GM21786 (cell line): ENCODE results near the gene CTU2.

Experiments
- ATAC-seq: cut with Tn5 transposase; IDR thresholded peaks from one replicate; pipeline ENCODE4 v1.9.1; 2021; ENCODE audit not compliant: unreplicated experiment

CTU2 gene

GRCh38 chr16:88696441-88696840, 9.9 kb upstream of the CTU2 start:
- no peak for ATAC-seq

- no peak for ATAC-seq
Observed at GRCh38 chr16:88697116-88697830, 9.0 kb upstream of the CTU2 start.

- ATAC-seq, result no peak
Observed at GRCh38 chr16:88697831-88698615, 8.3 kb upstream of the CTU2 start.

- no peak for ATAC-seq
Observed at GRCh38 chr16:88698646-88699045, 7.7 kb upstream of the CTU2 start.

GRCh38 chr16:88699180-88699579, 7.1 kb upstream of the CTU2 start:
- no peak for ATAC-seq

DNA sequence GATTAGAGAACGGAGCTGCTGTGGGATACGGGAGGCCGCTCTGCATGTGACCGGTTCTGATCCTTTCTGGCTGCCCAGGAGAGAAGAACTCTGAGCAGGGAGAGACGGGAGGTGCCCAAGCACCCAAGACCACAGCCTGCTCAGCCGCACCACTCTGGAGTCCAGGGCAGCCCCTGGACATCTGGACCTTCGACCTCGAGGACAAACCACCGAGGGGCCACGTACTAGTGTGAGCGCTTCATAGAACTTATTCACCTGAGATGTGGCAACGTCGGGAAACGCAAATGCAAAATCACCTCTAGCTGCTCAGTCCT, 6.0 kb upstream of the CTU2 start:
- ATAC-seq, result no peak

GRCh38 chr16:88700636-88701482, 5.4 kb upstream of the CTU2 start:
- peak; percentile 69 for ATAC-seq

- ATAC-seq, result no peak
Observed at GRCh38 chr16:88701581-88702370, 4.5 kb upstream of the CTU2 start.

- no peak for ATAC-seq
Observed at GRCh38 chr16:88702371-88703210, 3.7 kb upstream of the CTU2 start.

GRCh38 chr16:88703486-88704309, 2.6 kb upstream of the CTU2 start:
- ATAC-seq, result no peak

- no peak for ATAC-seq
Observed at GRCh38 chr16:88705076-88705684, 1.1 kb upstream of the CTU2 start.

DNA sequence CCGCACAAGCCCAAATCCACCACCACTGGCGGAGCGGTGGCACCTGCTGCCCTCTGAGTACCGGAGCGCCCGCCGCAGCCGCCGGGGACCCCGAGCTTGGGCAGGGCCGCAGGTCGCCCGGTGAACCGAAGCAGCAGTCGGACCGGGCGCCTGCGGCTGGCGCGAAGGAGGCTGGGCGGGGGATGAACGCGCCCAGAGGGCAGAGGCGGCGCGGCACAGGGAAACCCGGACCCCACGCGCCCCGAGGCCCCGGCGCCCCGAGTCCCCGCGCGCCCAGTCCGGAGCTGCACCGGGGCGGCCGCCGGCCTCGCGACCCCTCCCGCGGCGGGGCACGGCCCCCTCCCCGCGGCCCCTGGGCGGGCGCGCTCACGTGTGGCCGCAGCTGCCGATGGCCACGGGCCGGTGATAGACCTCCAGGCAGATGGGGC, 488 bp upstream of the CTU2 start:
- peak; percentile 11 for ATAC-seq

DNA sequence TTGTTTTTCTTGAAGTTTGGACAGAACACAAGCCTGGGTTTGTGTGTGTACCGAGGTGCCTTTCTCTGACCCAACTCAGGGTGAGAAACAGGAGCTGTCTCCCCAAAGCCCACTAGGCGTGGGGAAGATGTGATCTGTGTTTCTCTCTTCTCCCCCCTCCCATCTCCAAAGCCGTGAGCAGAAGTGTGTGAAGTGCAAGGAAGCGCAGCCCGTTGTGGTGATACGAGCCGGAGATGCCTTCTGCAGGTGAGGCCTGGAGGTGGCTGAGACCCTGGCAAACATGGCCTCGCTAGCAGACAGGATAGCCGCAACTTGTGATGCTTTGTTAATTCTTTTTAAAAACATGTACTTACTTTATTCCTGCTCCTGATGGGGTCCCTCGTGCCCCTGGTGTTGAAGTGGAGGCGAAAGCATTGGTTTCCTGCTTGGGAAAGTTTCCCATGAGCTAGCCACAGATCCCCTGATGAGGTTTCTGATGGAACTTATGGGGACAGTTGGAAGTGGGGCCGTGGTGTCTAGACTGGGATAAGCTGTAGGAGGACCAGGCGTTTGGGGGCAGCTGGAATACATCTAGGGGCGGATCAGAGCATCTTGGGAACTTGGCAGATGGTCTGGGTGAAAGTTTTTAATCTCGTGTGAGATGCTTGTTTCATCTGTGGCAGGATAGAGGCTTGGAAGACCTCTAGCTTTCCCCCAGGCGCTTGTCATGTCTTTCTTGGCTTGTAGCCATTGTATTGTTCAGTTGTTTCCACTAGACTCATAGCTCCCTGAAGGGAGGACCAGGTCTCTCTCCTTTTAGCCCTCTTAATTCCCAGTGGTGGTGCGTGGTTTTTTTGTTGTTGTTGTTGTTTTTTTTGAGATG, 893 bp downstream of the CTU2 start:
- no peak for ATAC-seq

GRCh38 chr16:88710556-88710955, 4.3 kb downstream of the CTU2 start:
- no peak for ATAC-seq

GRCh38 chr16:88711750-88712340, 5.5 kb downstream of the CTU2 start:
- ATAC-seq, result no peak

GRCh38 chr16:88712362-88712979, 6.2 kb downstream of the CTU2 start:
- ATAC-seq, result no peak

GRCh38 chr16:88713054-88713453, 6.8 kb downstream of the CTU2 start:
- no peak for ATAC-seq
